ENCODE results near the gene SFTA2.

Gene SFTA2

DNA sequence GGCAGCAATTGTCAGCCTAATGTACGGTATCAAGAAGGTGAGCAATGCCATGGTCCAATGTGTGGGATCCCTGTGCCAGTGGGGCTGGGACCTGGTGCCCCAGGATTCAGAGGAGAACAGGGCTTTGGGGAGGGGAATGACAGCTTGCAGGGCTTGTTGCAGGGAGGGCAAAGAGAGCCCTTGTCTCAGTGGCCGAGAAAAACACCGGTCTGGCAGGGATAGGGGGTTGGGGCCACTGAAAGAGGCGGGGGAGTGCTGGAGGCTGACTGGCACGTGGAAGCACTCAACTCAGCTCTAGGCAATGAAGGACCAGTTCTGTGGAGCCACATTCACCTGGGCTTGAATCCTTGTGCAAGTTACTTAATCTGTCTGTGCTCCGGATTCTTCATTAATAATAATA lies 5.3 kb upstream of the SFTA2 start:
- TF ChIP-seq, protein P1, sequence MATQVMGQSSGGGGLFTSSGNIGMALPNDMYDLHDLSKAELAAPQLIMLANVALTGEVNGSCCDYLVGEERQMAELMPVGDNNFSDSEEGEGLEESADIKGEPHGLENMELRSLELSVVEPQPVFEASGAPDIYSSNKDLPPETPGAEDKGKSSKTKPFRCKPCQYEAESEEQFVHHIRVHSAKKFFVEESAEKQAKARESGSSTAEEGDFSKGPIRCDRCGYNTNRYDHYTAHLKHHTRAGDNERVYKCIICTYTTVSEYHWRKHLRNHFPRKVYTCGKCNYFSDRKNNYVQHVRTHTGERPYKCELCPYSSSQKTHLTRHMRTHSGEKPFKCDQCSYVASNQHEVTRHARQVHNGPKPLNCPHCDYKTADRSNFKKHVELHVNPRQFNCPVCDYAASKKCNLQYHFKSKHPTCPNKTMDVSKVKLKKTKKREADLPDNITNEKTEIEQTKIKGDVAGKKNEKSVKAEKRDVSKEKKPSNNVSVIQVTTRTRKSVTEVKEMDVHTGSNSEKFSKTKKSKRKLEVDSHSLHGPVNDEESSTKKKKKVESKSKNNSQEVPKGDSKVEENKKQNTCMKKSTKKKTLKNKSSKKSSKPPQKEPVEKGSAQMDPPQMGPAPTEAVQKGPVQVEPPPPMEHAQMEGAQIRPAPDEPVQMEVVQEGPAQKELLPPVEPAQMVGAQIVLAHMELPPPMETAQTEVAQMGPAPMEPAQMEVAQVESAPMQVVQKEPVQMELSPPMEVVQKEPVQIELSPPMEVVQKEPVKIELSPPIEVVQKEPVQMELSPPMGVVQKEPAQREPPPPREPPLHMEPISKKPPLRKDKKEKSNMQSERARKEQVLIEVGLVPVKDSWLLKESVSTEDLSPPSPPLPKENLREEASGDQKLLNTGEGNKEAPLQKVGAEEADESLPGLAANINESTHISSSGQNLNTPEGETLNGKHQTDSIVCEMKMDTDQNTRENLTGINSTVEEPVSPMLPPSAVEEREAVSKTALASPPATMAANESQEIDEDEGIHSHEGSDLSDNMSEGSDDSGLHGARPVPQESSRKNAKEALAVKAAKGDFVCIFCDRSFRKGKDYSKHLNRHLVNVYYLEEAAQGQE (IDR thresholded peaks at IDR 0.05; ENCODE audit: insufficient read depth in 1 of 2, low read depth in 2 of 2, low read length in 2 of 2) = no peak
- no peak for TF ChIP-seq FOXP2 (optimal IDR thresholded peaks at IDR 0.05; ENCODE audit: borderline replicate concordance, extremely low read depth, extremely low read length, insufficient read depth)

GRCh38 chr6:30935018-30935417 lies 3.0 kb upstream of the SFTA2 start:
- TF ChIP-seq, protein P1 (IDR thresholded peaks at IDR 0.05; ENCODE audit: insufficient read depth in 1 of 2, low read depth in 2 of 2, low read length in 2 of 2) = no peak
- TF ChIP-seq POLR2AphosphoS5 (IDR thresholded peaks at IDR 0.05; ENCODE audit: low read depth, low read length) (no peak), FOXP2 (optimal IDR thresholded peaks at IDR 0.05; ENCODE audit: borderline replicate concordance, extremely low read depth, extremely low read length, insufficient read depth) (no peak), SIN3A (IDR thresholded peaks at IDR 0.05; ENCODE audit: borderline replicate concordance, insufficient read depth, low read length) (no peak), TAF1 (IDR thresholded peaks at IDR 0.05; ENCODE audit: borderline replicate concordance, insufficient read depth, low read length) (no peak)

DNA sequence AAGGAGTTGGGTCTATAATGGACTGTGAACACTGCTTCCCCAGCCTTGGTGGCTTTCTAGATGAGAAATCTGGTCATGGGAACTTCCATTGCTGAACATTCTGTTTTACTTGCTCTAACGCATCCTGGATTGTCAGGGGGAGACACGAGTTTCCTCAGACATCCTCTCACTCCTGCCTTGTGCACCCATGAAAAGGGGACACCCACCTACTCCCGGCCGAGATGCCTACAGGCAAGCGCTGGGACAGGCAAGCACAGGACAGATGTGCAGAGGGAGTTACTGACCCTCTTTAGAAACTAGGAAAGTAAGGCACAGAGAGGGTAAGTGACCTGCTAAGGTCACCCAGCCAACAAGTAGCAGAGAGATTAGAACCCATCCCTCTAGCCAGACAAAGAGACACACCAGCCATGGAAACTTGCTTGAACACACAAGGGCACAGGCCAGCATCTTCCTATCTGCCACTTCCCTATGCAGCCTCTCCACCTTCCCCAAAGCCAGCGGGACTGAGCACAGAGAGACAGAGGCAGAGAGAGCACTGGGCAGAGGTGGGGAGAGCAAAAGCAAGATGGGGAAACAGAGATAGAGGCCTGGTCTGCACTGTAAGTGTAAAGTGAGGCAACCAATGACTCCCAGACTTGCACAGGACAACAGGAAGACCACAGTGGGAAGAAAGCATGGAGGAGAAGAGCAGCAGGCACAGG lies 845 bp upstream of the SFTA2 start:
- no peak for TF ChIP-seq FOXP2 (optimal IDR thresholded peaks at IDR 0.05; ENCODE audit: borderline replicate concordance, extremely low read depth, extremely low read length, insufficient read depth)
- no peak for TF ChIP-seq POLR2AphosphoS5 (IDR thresholded peaks at IDR 0.05; ENCODE audit: low read depth, low read length)
- TF ChIP-seq, protein P1 (IDR thresholded peaks at IDR 0.05; ENCODE audit: insufficient read depth in 1 of 2, low read depth in 2 of 2, low read length in 2 of 2) = no peak
- no peak for TF ChIP-seq SIN3A (IDR thresholded peaks at IDR 0.05; ENCODE audit: borderline replicate concordance, insufficient read depth, low read length)
- no peak for TF ChIP-seq TAF1 (IDR thresholded peaks at IDR 0.05; ENCODE audit: borderline replicate concordance, insufficient read depth, low read length)

DNA sequence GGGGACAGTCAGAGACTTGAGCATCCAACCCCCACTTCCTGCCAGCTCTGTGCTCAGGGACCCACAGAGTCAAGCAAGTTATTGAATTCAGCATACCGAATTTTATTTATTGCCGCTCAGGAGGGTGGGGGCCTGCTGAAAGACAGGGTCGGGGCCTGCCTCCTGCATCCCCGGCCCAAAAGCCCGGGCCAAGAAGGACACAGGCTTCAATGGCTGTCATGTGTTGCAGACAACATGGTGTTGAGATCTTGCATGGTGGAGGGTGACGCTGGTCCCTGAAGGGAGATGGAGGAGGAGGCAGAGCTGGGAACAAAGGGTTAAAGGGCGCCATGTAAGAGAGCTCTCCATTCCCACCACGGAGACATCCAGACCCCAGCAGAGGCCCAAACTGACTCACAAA lies 698 bp downstream of the SFTA2 start:
- no peak for TF ChIP-seq TAF1 (IDR thresholded peaks at IDR 0.05; ENCODE audit: borderline replicate concordance, insufficient read depth, low read length)
- TF ChIP-seq SIN3A (IDR thresholded peaks at IDR 0.05; ENCODE audit: borderline replicate concordance, insufficient read depth, low read length) = no peak
- TF ChIP-seq POLR2AphosphoS5 (IDR thresholded peaks at IDR 0.05; ENCODE audit: low read depth, low read length) = no peak
- TF ChIP-seq, protein P1 (IDR thresholded peaks at IDR 0.05; ENCODE audit: insufficient read depth in 1 of 2, low read depth in 2 of 2, low read length in 2 of 2) = no peak
- no peak for TF ChIP-seq FOXP2 (optimal IDR thresholded peaks at IDR 0.05; ENCODE audit: borderline replicate concordance, extremely low read depth, extremely low read length, insufficient read depth)

DNA sequence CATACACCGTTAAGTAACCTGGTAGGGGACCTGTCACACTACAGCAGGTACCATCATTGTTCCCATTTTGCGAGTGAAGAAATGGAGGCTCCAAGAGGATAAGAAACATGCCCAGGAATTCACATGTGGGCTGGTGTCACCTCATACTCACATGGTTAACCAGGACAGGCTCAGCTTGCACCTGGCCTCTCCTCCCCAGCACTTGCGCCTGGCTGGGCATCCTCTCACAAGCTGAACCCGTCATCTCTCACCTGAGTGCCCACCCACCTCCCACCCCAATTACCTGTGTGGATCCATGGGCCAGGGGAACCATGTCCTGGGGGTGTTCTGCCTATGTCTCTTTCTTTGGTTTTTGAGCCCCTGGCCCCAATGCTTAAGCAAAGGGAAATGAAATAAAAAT lies 1.5 kb downstream of the SFTA2 start:
- TF ChIP-seq FOXP2 (optimal IDR thresholded peaks at IDR 0.05; ENCODE audit: borderline replicate concordance, extremely low read depth, extremely low read length, insufficient read depth) = no peak
- no peak for TF ChIP-seq POLR2AphosphoS5 (IDR thresholded peaks at IDR 0.05; ENCODE audit: low read depth, low read length)

Data from PFSK-1 (cell line).